Lung (tissue), 12 donors: ENCODE measurements around the gene VDR. TPM values are rescaled to one million over a fixed set of nuclear protein-coding genes. Genes with fewer than 3 reads are reported as not detected.

ENCODE experiments used
- ATAC-seq: fragments of 200-7000 bp; cut with Tn5 transposase; one replicate; pipeline ENCODE4 v1.9.1; 2020; ENCODE audit warnings: moderate number of reproducible peaks; ENCODE audit not compliant: insufficient read depth, low FRiP score
- DNase-seq, 3 donors: peaks; one replicate each; pipeline ENCODE4 v3.0.0-alpha.2; 2013 to 2017
- H3K27ac ChIP-seq, 2 donors: one replicate each; pipeline ENCODE4 v1.5.1; 2013; ENCODE audit warnings: mild to moderate bottlenecking in 2 of 2, moderate library complexity in 2 of 2, control low read depth in 1 of 2, inconsistent platforms in 1 of 2, low read depth in 1 of 2, low read length in 1 of 2
- H3K27me3 ChIP-seq, 3 donors: one replicate each; pipeline ENCODE4 v1.5.1; 2013; ENCODE audit warnings: low read length in 2 of 3; ENCODE audit not compliant: control insufficient read depth in 3 of 3, insufficient read depth in 3 of 3
- H3K36me3 ChIP-seq, 4 donors: one replicate each; pipeline ENCODE4 v1.5.1; 2013; ENCODE audit warnings: low read length in 4 of 4, mild to moderate bottlenecking in 1 of 4, moderate library complexity in 1 of 4; ENCODE audit not compliant: control insufficient read depth in 4 of 4, insufficient read depth in 4 of 4
- H3K4me1 ChIP-seq, 5 donors: one replicate each; pipeline ENCODE4 v1.5.1; 2013; ENCODE audit warnings: low read length in 5 of 5, mild to moderate bottlenecking in 2 of 5, moderate library complexity in 1 of 5; ENCODE audit not compliant: control insufficient read depth in 5 of 5, insufficient read depth in 5 of 5
- H3K4me3 ChIP-seq: one replicate; pipeline ENCODE4 v1.5.1; 2013; ENCODE audit warnings: mild to moderate bottlenecking, control low read depth, moderate library complexity
- H3K9ac ChIP-seq, 2 donors: one replicate each; pipeline ENCODE4 v1.5.1; 2013; ENCODE audit warnings: low read length in 2 of 2, control low read depth in 1 of 2; ENCODE audit not compliant: insufficient read depth in 1 of 2
- H3K9me3 ChIP-seq, 4 donors: one replicate each; pipeline ENCODE4 v1.5.1; 2013; ENCODE audit warnings: low read length in 3 of 4, mild to moderate bottlenecking in 1 of 4, moderate library complexity in 1 of 4; ENCODE audit not compliant: control insufficient read depth in 4 of 4, insufficient read depth in 3 of 4
- WGBS, 2 donors: extraction: QIAGEN DNeasy Blood & Tissue Kit; methylation state at CpG; one replicate each; pipeline ENCODE4 v1.1.7; 2013; 5-methylcytosine and 5-hydroxymethylcytosine counted together
- polyA plus RNA-seq, 2 donors: library from polyadenylated mRNA; stranded (reverse); fragments of 200-250 nt; gene quantifications; one replicate each; pipeline ENCODE4 v1.2.1, GENCODE V29; 2013
- total RNA-seq, 2 donors: library from RNA; depleted of rRNA in 1 of 2; stranded (reverse); fragments of >200 nt in 1 of 2; gene quantifications; one replicate each; pipeline ENCODE4 v1.2.1, GENCODE V29; 2014 to 2021
- TF ChIP-seq, protein P1 (sequence below): IDR thresholded peaks from 2 replicates; pipeline ENCODE4 v1.5.1; 2012; ENCODE audit warnings: mild to moderate bottlenecking; ENCODE audit errors: control extremely low read depth, extremely low read depth
- donor health status: control.
- donor health status: control.
- donor health status: Bipolar disorder and iron deficiency.
- donor health status: healthy.
- donor health status: DM: yes; HTN: yes; CAD: no.

VDR gene
- total and polyA plus RNA-seq, 4 donors = 4.4 to 27.4 (median 14.3) TPM

DNA sequence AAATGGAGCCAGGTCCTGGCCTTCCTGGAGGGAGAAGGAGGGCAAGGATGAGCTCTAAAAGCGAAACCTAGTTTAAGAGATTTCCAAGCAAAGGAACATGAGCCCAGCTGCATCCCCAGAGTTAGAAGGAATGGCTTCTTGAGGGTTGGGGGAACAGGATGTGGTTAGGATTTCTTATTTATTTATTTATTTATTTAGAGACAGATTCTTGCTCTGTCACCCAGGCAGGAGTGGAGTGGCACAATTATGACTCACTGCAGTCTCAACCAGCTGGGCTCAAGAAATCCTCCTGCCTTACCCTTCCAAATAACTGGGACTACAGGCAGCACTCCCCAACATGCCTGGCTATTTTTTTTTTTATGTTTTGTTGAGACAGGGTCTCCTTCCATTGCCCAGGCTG, 33.3 kb upstream of the VDR start:
- peaks cover 0 to 2% (median 0%) of the 10 kb centered on the region in 4 donors for H3K9me3 ChIP-seq
- peaks cover 0 to 4% (median 3%) of the 10 kb centered on the region in 3 donors for H3K27me3 ChIP-seq
- 97 to 100% methylated on average over 1 of the region's 1 CpG for WGBS, 2 donors
- H3K27ac ChIP-seq = no peak overlapping the region
- no peak overlapping the region for H3K4me3 ChIP-seq
- no peak overlapping the region for H3K9ac ChIP-seq
- TF ChIP-seq, protein P1, sequence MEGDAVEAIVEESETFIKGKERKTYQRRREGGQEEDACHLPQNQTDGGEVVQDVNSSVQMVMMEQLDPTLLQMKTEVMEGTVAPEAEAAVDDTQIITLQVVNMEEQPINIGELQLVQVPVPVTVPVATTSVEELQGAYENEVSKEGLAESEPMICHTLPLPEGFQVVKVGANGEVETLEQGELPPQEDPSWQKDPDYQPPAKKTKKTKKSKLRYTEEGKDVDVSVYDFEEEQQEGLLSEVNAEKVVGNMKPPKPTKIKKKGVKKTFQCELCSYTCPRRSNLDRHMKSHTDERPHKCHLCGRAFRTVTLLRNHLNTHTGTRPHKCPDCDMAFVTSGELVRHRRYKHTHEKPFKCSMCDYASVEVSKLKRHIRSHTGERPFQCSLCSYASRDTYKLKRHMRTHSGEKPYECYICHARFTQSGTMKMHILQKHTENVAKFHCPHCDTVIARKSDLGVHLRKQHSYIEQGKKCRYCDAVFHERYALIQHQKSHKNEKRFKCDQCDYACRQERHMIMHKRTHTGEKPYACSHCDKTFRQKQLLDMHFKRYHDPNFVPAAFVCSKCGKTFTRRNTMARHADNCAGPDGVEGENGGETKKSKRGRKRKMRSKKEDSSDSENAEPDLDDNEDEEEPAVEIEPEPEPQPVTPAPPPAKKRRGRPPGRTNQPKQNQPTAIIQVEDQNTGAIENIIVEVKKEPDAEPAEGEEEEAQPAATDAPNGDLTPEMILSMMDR = no peak
- H3K36me3 ChIP-seq = no peaks in the 10 kb centered on the region
- ATAC-seq (no peak), DNase-seq (no peak)
- peaks cover 0 to 11% (median 5%) of the 10 kb centered on the region in 5 donors for H3K4me1 ChIP-seq

DNA sequence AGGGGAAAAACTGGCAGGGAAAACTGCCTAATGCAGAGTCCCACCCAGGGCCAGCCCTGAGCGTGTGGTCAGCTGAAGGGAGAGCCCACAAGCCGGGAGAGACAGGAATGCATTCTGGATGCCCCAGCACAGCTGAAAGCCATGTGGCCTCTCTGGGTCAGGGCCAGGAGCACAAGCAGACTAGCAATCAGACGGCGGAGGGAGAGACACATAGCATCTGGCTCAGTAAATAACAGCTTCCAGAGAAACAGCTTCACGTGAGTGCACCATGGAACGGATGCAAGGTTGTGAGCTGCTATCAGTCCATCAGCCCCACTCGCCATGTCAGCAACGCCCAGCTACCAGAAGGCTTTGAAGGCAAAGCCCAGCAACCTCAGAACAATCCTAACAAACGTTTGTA, 30.4 kb upstream of the VDR start:
- no peak overlapping the region for H3K4me3 ChIP-seq
- peaks cover 0 to 11% (median 5%) of the 10 kb centered on the region in 5 donors for H3K4me1 ChIP-seq
- H3K27ac ChIP-seq = no peak overlapping the region
- WGBS, 2 donors = 60 to 61% methylated on average over 9 of the region's 9 CpGs
- H3K36me3 ChIP-seq = no peaks in the 10 kb centered on the region
- no peaks in the 10 kb centered on the region for H3K9me3 ChIP-seq
- DNase-seq (peak; percentile 87 to 91 (median 90)), ATAC-seq (peak; percentile 11)
- TF ChIP-seq, protein P1 = no peak
- no peak overlapping the region for H3K9ac ChIP-seq
- no peaks in the 10 kb centered on the region for H3K27me3 ChIP-seq

- no peak overlapping the region for H3K27ac ChIP-seq
- no peak for ATAC-seq
- 73 to 80% methylated on average over 1 of the region's 1 CpG for WGBS, 2 donors
- DNase-seq = peak in 1 of 3 donors; percentile 31
- H3K9ac ChIP-seq = no peak overlapping the region
- H3K27me3 ChIP-seq = no peaks in the 10 kb centered on the region
- H3K36me3 ChIP-seq = no peaks in the 10 kb centered on the region
- H3K9me3 ChIP-seq = no peaks in the 10 kb centered on the region
- peaks cover 0 to 11% (median 3%) of the 10 kb centered on the region in 5 donors for H3K4me1 ChIP-seq
- no peak overlapping the region for H3K4me3 ChIP-seq
- TF ChIP-seq, protein P1 = no peak
Measured at GRCh38 chr12:47931187-47931586, 26.4 kb upstream of the VDR start.

DNA sequence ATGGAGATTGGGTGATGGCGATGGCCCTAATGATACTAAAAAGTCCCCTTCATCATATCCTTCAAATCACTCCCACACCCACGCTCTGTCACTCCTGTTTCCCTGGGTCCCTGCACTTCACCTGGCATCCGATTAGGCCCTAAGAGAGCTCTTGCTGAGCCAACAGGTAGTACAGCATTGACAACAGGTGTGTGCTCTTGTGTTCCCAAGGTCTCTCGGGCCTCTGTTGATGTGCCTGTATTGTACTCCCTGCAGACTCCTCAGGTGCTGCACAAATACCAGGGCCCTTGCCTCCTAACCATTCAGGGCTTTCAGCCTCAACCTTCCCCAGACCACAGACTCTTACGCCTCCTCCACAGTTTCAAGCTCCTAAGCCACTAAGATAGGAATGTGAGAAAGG, 25.8 kb upstream of the VDR start:
- Histone ChIP-seq H3K4me3 (no peak overlapping the region), H3K9ac (no peak overlapping the region), H3K27ac (no peak overlapping the region), H3K4me1 (peaks cover 0 to 10% (median 0%) of the 10 kb centered on the region in 5 donors), H3K27me3 (no peaks in the 10 kb centered on the region), H3K9me3 (no peaks in the 10 kb centered on the region), H3K36me3 (no peaks in the 10 kb centered on the region)
- WGBS, 2 donors = 90 to 92% methylated on average over 5 of the region's 5 CpGs
- no peak for DNase-seq
- no peak for ATAC-seq
- TF ChIP-seq, protein P1 = no peak
